Cerebellar cortex (tissue), 1 donor: Measurements from ENCODE around the gene ELP4.
"Not testable (repeated sequence)": the region's sequence is repeated elsewhere in the genome, so short reads cannot be mapped to it uniquely, and the experiment has no call there.

ENCODE experiments used
- DNase-seq: peaks from one replicate; pipeline ENCODE4 v3.0.0-alpha.2; 2015; ENCODE audit warnings: low spot score

The ELP4 gene

GRCh38 chr11:31509429-31510345 lies at the start of gene ELP4, which contains the start of gene IMMP1L:
TSS of gene ELP4 (plus strand) at chr11:31509767. CDS start at chr11:31509785, 18 bp downstream.
TSS of gene IMMP1L (minus strand) at chr11:31509622. CDS start at chr11:31463276, 46,346 bp downstream.
- DNase-seq, result peak; percentile 99

GRCh38 chr11:31464436-31464835 lies 45.1 kb upstream of the ELP4 start:
- no peak for DNase-seq

- no peak for DNase-seq
Measured at GRCh38 chr11:31474083-31474482, 35.5 kb upstream of the ELP4 start.

- peak; percentile 67 for DNase-seq
Measured at GRCh38 chr11:31477528-31478222, 31.9 kb upstream of the ELP4 start.

GRCh38 chr11:31478223-31478590 lies 31.4 kb upstream of the ELP4 start:
- DNase-seq, result no peak

- DNase-seq, result no peak
Measured at GRCh38 chr11:31479066-31479465, 30.5 kb upstream of the ELP4 start.

- DNase-seq, result no peak
Measured at GRCh38 chr11:31480930-31481329, 28.6 kb upstream of the ELP4 start.

- no peak for DNase-seq
Measured at GRCh38 chr11:31484497-31484896, 25.1 kb upstream of the ELP4 start.

- no peak for DNase-seq
Measured at GRCh38 chr11:31487848-31488247, 21.7 kb upstream of the ELP4 start.

- DNase-seq, result no peak
Measured at GRCh38 chr11:31492320-31492913, 17.1 kb upstream of the ELP4 start.

GRCh38 chr11:31493235-31493634 lies 16.3 kb upstream of the ELP4 start:
- DNase-seq, result no peak

- DNase-seq, result not testable (repeated sequence)
Measured at GRCh38 chr11:31493762-31494161, 15.8 kb upstream of the ELP4 start.

- DNase-seq, result no peak
Measured at GRCh38 chr11:31499576-31500178, 9.9 kb upstream of the ELP4 start.

GRCh38 chr11:31500560-31500959 lies 9.0 kb upstream of the ELP4 start:
- no peak for DNase-seq

- no peak for DNase-seq
Measured at GRCh38 chr11:31509051-31509428, 527 bp upstream of the ELP4 start.

GRCh38 chr11:31512117-31512516 lies 2.5 kb downstream of the ELP4 start:
- DNase-seq, result no peak

- no peak for DNase-seq
Measured at GRCh38 chr11:31521497-31522150, 12.1 kb downstream of the ELP4 start.

- DNase-seq, result no peak
Measured at GRCh38 chr11:31529189-31529588, 19.6 kb downstream of the ELP4 start.

GRCh38 chr11:31529701-31530100 lies 20.1 kb downstream of the ELP4 start:
- DNase-seq, result no peak

GRCh38 chr11:31531293-31531692 lies 21.7 kb downstream of the ELP4 start:
- DNase-seq, result no peak

- DNase-seq, result no peak
Measured at GRCh38 chr11:31535479-31535878, 25.9 kb downstream of the ELP4 start.

GRCh38 chr11:31542862-31543261 lies 33.3 kb downstream of the ELP4 start:
- DNase-seq, result no peak
